HG03159 (cell line): ENCODE data around the gene KCNJ12.
A peak's percentile ranks its signal among the peaks of the same experiment; 100 is the strongest.
"Not testable (repeated sequence)": the region's sequence is repeated elsewhere in the genome, so short reads cannot be mapped to it uniquely, and the experiment has no call there.

Experiments used
- ATAC-seq: cut with Tn5 transposase; IDR thresholded peaks from one replicate; pipeline ENCODE4 v1.9.1; 2021; ENCODE audit warnings: mild to moderate bottlenecking, moderate library complexity; ENCODE audit not compliant: unreplicated experiment

The KCNJ12 gene

DNA sequence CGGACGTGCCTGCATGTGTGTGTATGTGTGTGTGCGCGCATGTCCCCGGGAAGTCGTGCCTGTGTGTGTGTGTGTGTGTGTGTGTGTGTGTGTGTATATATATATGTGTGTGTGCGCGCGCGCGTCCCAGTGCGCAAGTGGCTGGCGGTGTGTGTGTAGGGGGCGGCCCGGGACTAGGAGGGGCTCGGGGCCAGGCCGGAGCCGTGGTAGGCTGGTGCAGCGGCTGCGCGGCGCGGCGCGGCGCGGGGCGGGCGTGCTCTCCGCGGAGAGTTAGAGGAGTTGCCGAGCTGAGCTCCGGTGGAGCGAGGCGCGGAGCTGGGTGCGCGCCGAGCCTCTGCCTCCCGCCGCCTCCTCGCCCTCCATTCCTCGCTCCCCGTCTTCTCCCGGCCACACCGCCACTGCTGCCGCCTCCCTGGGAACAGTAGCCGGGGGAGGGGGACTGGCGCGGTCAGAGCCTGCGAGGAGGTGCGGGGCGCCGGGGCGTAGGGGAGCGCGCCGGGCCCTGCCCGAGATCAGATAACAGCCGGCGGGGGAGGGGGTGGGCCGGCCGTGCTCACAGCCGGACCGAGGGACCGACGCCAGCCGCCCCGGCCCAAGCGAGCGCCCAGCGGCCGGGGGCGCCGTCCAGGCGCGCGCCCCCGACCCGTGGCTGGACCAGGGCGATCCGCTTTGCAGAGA is at the start of gene KCNJ12:
Gene KCNJ12 (plus strand): TSS at position 277 of the 678 bp plus-strand sequence. CDS start 38,986 bp downstream, outside the sequence.
- no peak for ATAC-seq

DNA sequence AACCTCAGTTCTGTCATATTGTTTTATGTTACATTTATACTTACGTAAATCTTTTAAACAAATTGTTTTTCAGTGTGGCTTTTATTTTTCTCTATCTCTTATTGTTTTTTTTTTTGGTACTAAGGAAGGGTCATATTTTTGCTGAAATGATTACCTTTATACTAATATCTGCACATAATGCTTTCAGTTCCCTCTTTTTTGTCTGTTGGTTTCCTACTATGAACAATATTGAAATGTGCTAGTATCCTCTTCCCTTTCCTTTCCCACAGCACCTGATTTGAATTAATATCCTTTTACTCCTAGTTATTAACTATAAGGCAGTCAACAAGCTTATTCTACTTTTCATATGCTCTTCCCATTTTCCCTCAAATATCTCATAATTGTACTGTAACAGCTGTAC is 48.2 kb upstream of the KCNJ12 start:
- ATAC-seq = peak; percentile 72

DNA sequence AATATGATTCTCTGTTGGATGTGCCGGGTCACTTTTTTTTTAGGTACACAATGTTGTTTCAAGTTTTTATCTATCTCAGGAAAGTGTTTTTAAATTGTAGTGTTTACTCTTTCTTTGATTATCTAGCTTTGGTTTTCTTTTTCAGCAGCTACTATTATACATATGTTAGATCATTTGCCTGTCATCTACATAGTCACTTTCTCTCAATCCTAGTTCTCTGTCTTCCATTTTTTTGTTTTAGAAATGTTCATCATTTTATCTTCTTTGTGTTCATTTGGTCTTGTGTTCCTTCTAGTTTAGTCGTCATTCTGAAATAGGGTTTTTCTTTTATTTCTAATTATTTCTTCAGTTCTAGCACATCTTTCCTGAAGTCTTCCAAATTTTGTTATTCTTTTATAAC is 47.4 kb upstream of the KCNJ12 start:
- ATAC-seq = not testable (repeated sequence)

DNA sequence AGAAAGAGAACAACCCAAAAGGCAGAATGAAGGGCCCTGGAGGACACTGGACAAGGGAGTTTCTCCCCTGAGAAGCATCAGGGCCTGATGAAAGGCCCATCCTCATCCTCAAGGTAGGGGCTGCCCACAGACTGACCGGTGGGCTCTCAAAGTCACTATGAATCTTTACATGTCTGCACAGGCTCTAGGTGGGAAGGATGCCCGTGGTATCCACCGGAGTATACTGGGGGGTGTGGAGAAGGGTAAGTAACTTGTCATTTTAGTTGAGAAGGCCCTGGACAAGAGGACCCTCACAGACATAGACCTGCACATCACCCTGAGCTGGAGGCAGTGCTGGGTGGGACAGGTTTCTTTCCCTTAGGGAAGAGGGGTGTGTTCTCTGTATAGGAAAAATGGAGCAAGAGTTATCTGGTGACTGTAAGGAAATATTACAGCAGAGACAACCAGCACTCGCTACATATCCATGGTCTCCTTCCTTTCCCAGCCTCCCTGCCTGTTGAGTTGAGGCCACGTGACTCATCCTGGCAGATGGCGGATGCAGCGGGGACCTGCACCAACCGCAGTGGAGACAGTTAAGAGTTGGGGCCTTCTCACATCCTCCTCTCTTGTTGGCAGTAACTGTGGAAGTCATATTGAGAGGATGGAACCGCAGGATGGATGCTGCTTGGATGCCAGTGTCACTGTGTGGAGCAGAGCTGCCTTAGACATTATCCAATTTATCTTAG is 45.6 kb upstream of the KCNJ12 start:
- ATAC-seq = no peak

DNA sequence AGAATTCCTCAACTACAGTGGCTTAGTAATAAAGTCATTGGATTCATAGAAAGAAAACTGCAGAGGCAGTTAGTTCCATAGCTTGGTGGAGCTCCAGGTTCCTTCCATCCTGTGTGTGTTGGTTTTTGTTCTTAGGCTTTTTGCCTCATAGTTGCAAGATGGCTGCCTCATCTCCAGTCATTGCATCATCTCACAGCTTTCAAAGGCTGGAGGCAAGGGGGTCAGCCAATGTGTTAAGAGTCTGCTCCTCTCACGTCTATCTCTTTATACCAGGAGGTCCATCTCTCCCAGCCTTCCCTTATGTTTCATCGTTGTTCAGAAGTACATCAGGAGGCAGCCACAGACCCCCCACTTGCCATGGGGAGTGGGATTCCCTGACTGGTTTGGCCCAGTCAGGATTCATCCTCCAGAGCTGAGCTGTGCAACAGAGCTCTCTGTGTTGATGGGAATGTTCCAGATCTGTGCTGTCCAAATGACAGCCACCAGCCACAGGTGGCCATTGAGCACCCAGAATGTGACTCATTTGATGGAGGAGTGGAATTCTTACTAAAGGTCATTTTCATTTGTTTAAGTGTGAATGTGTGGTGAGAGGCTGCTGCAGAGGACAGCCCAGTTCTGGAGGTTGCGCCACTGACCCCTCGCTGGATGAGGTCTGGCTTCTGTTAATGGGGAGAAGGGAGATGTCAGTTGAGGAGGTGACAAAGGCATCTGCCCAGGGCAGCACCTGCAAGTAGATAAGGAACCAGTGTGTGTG is 39.4 kb upstream of the KCNJ12 start:
- ATAC-seq = not testable (repeated sequence)

DNA sequence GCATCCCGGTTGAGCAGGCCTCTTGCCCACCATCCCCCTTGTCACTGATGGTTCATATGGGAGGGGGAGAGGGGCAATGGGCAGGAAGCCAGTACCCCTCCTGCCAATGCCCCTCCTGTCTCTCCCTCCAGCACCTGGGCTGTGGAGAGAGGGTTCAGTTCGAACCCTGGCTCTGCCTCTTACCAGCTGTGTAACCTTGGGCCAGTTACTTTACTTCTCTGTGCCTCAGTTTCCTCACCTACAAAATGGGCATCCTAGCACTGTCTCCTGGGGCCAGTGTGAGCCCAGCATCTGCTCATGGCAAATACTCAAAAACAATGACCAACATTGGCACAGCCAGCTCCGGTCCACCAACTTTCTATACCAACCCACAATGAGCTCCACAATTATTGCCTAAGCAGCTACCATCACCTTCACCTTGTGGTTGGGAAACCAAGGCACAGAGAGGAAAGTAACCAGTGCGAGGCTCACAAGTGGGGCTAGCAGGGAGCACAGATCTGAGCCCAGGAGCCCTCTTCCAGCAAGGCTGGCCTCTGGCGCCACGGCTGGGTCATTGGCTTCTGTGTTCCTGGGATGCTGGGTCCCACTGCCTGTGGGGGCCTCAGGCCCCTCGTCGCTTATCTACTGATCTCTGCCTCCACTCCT is 38.1 kb upstream of the KCNJ12 start:
- ATAC-seq = not testable (repeated sequence)

DNA sequence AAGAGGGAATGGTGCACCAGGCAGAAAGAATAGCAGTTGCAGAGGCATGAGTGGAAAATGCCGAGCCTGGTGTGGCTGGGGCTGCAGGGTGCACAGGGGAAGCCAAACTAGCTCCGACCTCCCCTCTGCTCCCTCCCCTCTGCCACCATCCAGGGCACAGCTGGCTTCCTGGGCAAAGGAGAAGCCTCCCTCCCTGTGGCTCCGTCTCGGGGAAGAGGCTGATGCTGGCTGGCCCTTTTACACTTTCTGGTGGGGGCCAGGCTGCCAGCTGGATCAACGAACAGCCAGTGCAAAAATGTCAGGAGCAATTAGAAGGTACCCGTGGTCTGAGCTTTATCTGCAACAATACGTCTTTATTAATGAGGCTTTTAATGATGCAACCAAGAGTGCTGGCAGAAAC is 37.1 kb upstream of the KCNJ12 start:
- no peak for ATAC-seq

DNA sequence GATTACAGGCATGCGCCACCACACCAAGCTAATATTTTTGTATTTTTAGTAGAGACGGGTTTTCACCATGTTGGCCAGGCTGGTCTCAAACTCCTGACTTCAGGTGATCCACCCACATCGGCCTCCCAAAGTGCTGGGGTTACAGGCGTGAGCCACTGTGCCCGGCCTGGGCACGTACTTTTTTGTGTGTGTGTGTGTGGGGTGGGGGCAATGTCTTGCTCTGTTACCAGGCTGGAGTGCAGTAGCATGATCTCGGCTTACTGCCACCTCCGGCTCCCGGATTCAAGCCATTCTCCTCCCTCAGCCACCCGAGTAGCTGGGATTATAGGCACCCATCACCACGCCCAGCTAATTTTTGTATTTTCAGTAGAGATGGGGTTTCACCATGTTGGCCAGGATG is 36.6 kb upstream of the KCNJ12 start:
- ATAC-seq = not testable (repeated sequence)

DNA sequence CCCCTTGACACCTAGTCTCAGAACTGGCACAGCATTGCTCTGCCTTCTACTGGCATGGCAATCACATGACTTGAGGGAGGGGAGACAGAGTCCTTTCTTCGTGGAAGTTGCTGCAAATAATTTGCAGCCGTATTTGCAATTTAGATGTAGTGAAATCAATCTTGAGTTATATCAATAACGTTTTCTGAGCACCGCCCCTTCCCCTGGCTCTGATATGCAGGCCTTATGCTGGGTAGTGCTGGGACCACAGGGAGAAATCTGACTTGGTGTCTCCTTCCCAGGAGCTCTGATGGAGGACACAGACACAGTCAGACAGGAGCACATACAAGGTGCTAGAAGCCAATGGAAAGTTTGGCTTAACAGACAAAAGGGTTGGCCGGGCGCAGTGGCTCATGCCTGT is 35.8 kb upstream of the KCNJ12 start:
- not testable (repeated sequence) for ATAC-seq

DNA sequence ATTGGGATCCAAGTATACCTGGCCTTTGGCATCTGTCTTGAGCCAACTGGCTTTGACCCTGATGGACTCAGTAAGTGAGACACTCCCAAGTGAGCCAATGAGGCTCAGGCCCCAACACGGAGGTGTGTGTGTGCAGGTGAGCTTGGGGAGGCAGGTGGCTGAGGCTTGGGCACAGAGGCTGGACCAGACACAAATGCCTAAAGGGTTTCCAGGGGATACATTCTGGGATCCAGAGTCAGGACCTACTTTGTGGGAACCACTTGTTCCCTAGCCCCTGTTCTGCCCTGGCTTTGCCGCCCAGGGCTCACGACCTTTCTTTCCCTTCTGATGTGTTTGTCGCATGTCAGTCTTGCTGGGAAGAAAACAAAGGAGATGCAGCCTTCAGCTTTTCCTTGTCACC is 34.9 kb upstream of the KCNJ12 start:
- ATAC-seq = not testable (repeated sequence)

DNA sequence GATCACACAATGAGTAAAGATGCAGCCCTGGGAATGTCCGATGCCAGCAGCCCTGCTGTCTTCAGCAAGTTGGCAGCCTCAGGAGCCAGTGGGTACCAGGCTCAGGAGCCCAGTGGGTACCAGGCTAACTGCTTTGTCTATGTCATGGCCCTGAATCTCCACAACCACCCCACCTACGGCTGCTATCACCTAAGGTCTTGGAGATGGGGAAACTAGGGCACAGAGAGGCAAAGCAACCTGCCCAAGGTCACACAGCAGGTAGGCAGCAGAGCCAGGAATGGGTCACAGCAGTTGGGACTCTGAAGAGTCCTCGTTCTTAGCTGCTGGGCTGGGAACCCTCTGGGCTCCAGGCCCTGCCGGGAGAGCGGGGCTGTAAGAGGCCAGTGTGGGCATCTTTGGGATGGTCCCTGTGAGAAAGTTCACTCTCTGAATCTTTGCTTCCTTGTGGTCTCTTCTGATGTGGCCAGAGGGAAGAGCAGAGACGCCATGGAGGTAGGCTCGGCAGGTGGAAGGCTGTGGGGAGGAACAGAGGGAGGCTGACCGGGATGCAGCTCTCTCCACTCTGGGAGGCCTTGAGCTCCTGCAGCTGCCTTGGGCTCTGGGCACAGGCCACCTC is 34.1 kb upstream of the KCNJ12 start:
- not testable (repeated sequence) for ATAC-seq

DNA sequence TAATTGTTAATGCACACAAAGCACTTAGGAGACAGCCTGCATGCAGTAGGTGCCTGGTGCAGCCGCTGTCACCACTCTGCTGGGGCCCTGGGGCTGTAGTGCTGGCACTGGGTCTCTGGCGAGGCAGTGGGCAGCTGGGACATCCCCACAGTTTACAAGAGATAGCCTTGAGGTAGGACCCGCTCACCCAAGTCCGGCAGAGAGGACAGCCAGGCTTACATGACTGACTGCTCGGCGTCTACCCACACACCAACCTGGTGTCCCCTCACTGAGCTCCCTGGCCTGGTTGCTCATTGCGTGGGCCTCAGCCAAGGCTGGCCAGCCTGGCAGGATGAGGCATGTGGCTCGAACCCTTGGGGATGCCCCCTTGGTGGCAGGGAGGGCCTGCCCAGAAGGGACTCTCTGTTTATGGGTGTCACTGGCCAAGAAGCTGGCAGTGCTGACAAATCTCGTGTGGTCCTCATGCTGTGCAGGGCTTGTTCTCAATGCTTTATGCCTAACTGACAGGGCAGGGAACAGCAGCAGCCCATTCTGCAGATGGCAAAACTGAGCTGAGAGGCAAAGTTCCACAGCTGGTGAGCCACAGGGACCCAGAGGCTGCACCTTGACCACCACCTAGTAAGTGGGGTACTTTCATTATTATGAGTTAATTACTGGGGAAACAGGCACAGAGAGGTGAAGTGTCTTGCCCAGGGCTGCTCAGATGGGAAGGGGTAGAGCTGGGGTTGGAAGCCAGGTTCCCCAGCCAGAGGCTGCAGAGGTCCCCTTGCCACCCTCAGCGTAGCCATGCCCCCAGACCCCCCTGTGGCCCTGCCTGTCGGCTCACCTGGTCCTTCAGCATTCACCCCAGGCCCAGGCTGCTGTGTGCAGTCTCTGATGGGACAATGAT is 32.9 kb upstream of the KCNJ12 start:
- not testable (repeated sequence) for ATAC-seq

DNA sequence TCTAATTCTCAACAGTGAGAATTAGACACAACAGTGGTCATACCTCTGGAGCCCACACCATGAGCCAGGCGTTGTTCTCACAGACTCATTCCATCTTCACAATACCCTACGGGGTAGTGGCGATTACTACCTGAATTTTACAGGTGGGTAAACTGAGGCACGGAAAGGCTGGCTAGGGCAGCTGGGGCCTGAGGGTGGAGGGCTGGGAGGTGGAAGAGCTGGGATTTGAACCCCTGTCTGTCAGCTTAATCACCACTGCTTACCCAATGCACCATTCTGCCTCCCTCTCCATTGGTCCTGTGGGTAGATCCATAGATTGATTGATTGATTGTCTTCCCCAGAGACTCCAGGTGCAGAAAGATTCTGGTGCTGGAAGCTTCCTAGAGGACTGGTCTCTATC is 31.4 kb upstream of the KCNJ12 start:
- ATAC-seq = not testable (repeated sequence)

DNA sequence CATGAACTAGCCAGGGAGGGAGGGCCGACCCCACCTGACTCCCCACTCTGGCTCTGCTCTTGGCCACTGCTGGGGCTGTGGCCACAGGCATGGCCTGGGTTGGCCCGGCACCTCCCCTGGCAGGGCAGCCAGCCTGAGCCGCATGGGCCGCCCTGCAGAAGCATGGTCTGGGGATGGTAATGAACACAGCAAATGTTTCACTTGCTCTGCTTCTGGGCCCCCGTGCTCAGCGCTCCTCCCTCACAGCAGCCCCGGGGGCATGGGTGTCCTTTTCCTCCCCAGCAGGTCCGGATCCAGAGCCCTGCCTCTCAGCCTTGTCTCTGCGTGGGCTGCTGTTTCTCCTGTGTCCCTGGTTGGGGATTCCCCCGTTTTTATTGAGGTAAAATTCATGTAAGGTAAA is 30.9 kb upstream of the KCNJ12 start:
- ATAC-seq = no peak

DNA sequence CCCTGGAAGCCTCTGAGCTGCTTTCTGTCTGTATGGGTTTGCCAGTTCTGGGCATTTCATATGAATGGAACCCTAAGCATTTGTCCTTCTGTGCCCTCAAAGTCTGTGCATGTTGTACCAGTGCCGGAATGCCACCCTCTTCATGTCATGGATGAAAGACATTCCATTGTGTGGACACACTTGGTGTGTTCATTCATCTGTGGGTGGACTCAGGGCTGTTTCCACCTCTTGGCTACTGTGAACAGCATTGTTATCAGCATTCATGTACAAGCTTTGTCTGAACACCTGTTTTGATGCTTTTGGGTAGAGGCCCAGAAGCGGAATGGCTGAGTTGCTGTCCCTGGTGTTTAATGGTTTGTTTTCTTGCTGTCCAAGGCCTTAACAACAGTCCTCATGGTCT is 30.1 kb upstream of the KCNJ12 start:
- not testable (repeated sequence) for ATAC-seq

DNA sequence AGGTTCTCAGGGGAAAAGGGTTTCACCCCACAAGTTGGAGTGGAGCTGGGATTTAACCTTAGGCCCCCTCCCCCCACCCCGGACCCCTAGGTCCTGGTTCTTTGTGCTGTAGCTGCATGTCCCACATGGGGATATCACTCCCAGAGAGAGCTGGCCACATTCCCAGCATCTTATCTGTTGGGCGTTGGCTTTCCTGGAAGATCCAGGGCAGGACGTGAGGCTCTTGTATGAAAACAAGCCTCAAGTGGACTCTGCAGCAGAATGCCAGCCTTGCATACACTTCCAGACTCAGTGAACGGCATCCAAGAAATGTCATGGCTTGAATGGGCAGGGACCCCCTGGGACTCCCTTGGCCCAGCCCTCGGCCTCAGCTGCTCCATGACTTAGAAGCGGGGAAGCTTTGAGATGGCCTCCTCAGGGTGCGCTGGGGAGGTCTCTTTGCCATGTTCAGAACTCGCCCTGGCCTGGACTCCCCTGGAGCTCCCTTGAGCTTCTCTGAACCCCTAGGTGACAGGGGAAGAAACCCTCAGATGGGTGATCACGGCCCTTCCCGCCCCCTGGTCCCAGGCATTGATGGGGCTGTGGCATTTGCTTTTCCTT is 29.4 kb upstream of the KCNJ12 start:
- not testable (repeated sequence) for ATAC-seq

DNA sequence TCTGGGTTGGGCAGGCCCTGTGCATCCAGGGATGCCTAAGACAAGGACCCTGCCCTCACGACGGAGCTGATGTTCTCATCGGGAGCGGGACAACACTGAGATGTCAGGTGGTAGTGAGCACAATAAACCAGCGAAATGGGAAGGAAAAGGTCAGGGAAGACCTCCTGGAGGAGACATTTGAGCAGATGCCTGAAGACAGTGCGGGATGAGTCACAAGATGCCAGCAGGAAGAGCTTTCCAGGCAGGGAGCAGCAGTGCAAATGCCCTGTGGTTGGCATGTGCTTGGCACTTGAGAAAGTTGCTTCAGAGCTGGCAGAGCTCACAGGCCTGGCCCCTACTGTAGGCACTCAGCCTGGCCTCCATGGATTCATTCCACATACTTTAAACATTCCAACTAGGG is 28.5 kb upstream of the KCNJ12 start:
- not testable (repeated sequence) for ATAC-seq

DNA sequence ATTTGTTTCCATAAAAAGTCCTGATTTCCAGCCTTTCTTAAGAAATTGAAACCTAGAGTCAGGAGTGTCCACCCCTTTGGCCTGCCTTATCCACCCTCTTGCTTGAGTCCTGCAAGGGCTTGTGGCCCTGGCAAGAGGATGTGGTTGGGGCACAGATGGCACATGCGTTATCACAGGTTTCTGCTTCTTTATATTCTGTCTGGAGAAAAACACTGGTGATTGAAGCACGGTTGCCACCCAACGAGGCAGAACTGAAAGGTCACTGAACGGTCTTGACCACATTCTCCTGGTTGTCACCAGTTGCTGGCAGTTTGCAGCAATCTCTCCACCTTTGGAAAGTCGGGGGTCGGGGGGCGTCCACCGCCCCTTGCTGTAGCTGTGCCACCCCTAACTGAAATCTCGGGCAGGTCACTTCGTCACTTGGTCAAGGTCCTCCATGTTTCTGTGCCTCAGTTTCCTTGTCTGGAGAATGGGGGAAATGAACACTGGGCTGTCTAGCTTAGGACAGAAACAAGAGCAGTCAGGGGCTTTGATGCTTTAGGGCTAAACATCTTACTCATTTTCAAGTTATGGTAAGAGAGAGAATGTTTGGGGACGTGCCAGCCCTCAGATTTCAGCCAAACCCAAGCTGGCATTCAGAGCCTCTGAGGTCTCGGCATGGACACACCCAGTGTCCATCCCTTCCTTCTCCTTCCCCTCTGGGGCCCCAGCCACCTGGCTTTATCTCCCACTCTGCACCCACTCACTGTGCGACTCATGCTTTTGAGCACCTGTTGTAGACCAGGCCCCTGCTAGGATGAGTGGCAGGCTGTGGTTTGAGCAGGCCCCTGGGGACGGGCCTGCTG is 27.9 kb upstream of the KCNJ12 start:
- peak; percentile 69 for ATAC-seq

DNA sequence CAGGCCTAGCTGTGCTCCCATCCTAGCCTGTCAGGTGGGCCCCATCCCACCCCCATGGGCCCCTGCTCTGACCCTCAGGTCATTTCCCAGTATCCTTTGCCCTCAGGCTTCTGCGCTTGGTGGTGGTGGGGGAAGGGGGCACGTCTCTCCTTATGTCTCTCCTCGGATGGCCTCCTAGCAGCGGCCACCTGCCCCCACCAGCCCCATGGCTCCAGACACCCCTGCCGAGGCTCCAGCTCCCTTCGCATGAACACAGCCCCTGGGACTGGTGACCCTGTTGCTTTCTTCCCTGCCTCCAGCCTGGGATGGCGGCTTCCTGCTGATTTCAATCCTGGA is 27.3 kb upstream of the KCNJ12 start:
- peak; percentile 5 for ATAC-seq
